ENCODE results near the gene PYURF.

The PYURF gene

DNA sequence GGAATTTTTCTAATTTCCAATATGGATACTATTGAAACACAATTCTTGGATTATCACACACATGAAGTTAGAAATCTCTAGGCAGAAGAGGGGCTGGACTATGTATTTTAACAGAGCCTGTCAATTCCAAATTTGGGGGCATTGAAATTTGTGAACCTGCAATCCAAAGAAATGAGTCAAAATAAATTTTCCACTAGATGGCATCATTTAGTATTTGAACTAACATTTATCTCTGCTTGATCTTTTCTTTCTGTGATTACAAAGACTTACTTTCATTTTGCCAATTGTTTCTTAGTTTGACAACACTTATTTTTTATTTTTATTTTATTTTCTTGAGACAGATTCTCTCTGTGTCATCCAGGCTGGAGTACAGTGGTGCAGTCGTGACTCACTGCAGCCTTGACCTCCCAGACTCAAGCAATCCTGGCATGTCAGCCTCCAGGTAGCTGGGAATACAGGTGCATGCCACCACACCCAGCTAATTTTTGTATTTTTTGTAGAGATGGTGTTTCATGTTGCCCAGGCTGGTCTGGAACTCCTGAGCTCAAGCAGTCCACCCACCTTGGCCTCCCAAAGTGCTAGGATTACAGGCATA lies 2.7 kb upstream of the PYURF start:
- no peak for DNase-seq
- no peaks in the 10 kb centered on the region for H3K27me3 Mint-ChIP-seq
- no peaks in the 10 kb centered on the region for H3K9me3 Mint-ChIP-seq
- H3K4me1 Mint-ChIP-seq, result peaks cover 46% of the 10 kb centered on the region
- no peak overlapping the region for H3K4me3 Mint-ChIP-seq
- H3K27ac Mint-ChIP-seq, result no peak overlapping the region
- H3K36me3 Mint-ChIP-seq, result peaks cover 7% of the 10 kb centered on the region
- CTCF ChIA-PET, result interaction anchor here (1.0 to 4.7 kb wide), 12 partner anchors 9 to 496 kb away, joined by 3 to 37 read pairs (median 6); no protein-coding TSS in a partner anchor

GRCh38 chr4:88524171-88524570 lies 595 bp upstream of the PYURF start:
- Mint-ChIP-seq H3K27me3 (no peaks in the 10 kb centered on the region), H3K9me3 (no peaks in the 10 kb centered on the region)

DNA sequence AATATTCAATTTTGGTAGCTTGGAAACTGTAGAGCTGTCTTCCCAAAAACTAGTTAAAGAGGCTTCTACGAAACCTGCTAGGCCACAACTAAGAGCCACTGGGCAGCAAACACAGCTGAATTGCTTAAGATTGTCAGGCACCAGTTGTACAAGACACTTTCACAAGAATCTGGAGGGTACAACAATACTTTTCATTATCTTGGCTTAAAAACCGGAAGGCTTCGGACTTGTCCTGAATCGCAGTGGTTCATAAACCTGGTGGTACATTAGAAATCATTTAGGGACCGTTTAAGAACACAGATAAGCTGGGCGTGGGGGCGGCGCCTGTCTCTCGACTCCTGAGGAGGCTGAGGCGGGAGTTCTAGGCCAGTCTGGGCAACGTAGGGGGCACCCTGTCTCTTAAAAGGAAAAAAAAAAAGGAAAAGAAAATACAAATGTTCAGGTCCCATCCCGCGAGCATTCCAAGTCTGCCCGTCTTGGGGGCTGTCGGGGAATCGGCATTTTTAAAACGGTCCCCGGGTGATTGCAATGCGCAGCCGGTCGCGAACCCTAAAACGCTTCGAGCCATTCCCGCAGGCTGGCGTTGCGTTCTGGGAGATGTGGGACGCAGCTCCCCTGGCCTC lies 763 bp downstream of the PYURF start:
- H3K27me3 Mint-ChIP-seq, result no peaks in the 10 kb centered on the region
- H3K9me3 Mint-ChIP-seq, result no peaks in the 10 kb centered on the region
- peaks cover 45% of the 10 kb centered on the region for H3K4me1 Mint-ChIP-seq
- CTCF ChIA-PET, result interaction anchor here (1.0 to 4.4 kb wide), 7 partner anchors 8 to 500 kb away, joined by 3 to 37 read pairs (median 5); partner anchors contain the start of gene HERC6
- DNase-seq, result peak; percentile 44
- peaks cover 11% of the 10 kb centered on the region for H3K36me3 Mint-ChIP-seq
- peak overlapping the region; percentile 95 for H3K4me3 Mint-ChIP-seq
- peak overlapping the region; percentile 81 for H3K27ac Mint-ChIP-seq

More at GRCh38 chr4:88524171-88524570, 595 bp upstream of the PYURF start:
- peaks cover 11% of the 10 kb centered on the region for H3K36me3 Mint-ChIP-seq
- peak overlapping the region; percentile 95 for H3K4me3 Mint-ChIP-seq
- H3K4me1 Mint-ChIP-seq, result peaks cover 49% of the 10 kb centered on the region
- no peak for DNase-seq
- no peak overlapping the region for H3K27ac Mint-ChIP-seq
- CTCF ChIA-PET, result interaction anchor here (1.0 to 4.7 kb wide), 8 partner anchors 9 to 498 kb away, joined by 3 to 37 read pairs (median 7); partner anchors contain the start of gene HERC6

- DNase-seq, result no peak
- Mint-ChIP-seq H3K27ac (no peak overlapping the region), H3K36me3 (peaks cover 11% of the 10 kb centered on the region), H3K27me3 (no peaks in the 10 kb centered on the region), H3K9me3 (no peaks in the 10 kb centered on the region), H3K4me3 (no peak overlapping the region), H3K4me1 (peaks cover 19% of the 10 kb centered on the region)
- CTCF ChIA-PET, result interaction anchor here (0.7 to 7.4 kb wide), 2 partner anchors 51 to 302 kb away, joined by 3 to 138 read pairs; no protein-coding TSS in a partner anchor
Measured at GRCh38 chr4:88518911-88519310, 4.7 kb downstream of the PYURF start.

DNA sequence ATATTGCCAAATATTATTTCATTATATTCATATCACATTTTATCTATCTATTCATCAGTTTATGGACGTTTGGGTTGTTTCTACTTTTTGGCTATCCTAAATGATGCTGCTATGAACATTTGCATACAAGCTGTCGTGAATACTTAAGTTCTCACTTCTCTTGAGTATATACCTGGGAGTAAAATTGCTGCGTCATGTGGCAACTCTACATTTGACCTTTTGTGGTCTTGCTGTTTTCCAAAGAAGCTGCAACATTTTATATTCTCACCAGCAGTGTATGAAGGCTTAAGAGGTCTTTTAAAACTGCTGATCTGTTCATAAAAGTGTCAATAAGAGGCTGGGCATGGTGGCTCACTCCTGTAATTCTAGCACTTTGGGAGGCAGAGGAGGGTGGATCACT lies 5.8 kb downstream of the PYURF start:
- H3K27me3 Mint-ChIP-seq, result peaks cover 2% of the 10 kb centered on the region
- no peaks in the 10 kb centered on the region for H3K9me3 Mint-ChIP-seq
- no peak overlapping the region for H3K27ac Mint-ChIP-seq
- DNase-seq, result no peak
- H3K4me1 Mint-ChIP-seq, result peaks cover 16% of the 10 kb centered on the region
- H3K4me3 Mint-ChIP-seq, result no peak overlapping the region
- CTCF ChIA-PET, result interaction anchor here (0.7 to 7.4 kb wide), 3 partner anchors 141 to 497 kb away, joined by 3 to 138 read pairs (median 6); no protein-coding TSS in a partner anchor
- peaks cover 10% of the 10 kb centered on the region for H3K36me3 Mint-ChIP-seq

DNA sequence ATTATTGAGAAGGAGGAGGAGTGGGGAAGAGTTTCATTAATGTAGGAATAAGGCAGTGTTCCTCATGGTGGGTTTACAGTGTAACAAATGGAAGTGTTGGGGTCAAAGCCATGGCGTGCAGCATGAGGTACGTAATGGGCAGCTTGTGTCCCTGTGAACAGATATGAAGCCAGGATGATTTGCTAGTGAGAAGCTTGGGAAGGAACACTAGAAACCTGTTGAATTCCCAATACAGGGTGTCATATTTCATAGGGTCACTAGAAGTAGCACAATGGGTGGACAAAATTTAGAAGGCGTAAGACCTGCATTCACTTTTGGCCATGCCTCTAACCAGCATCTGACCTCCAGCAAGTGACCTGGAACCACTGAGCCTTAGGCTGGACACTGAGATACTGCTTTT lies 6.8 kb downstream of the PYURF start:
- H3K4me1 Mint-ChIP-seq, result peaks cover 5% of the 10 kb centered on the region
- no peak overlapping the region for H3K27ac Mint-ChIP-seq
- DNase-seq, result no peak
- H3K36me3 Mint-ChIP-seq, result peaks cover 5% of the 10 kb centered on the region
- CTCF ChIA-PET, result interaction anchor here (1.0 to 7.4 kb wide), 7 partner anchors 10 to 305 kb away, joined by 3 to 138 read pairs (median 7); no protein-coding TSS in a partner anchor
- no peak overlapping the region for H3K4me3 Mint-ChIP-seq
- peaks cover 4% of the 10 kb centered on the region for H3K27me3 Mint-ChIP-seq
- H3K9me3 Mint-ChIP-seq, result no peaks in the 10 kb centered on the region

GRCh38 chr4:88514557-88515511 lies 8.7 kb downstream of the PYURF start:
- CTCF ChIA-PET, result interaction anchor here (0.6 to 7.4 kb wide), 37 partner anchors 8 to 493 kb away, joined by 3 to 138 read pairs (median 4); partner anchors contain the start of genes HERC5, HERC6, PPM1K and PYURF
- Mint-ChIP-seq H3K27me3 (peaks cover 4% of the 10 kb centered on the region), H3K9me3 (no peaks in the 10 kb centered on the region), H3K27ac (no peak overlapping the region), H3K4me1 (no peaks in the 10 kb centered on the region), H3K36me3 (no peaks in the 10 kb centered on the region), H3K4me3 (no peak overlapping the region)
- DNase-seq, result no peak

- Mint-ChIP-seq H3K4me3 (no peak overlapping the region), H3K27me3 (peaks cover 4% of the 10 kb centered on the region), H3K9me3 (no peaks in the 10 kb centered on the region), H3K4me1 (no peaks in the 10 kb centered on the region), H3K36me3 (no peaks in the 10 kb centered on the region), H3K27ac (no peak overlapping the region)
- no peak for DNase-seq
- CTCF ChIA-PET, result interaction anchor here (2.8 to 3.0 kb wide), 2 partner anchors 292 to 478 kb away, joined by 12 read pairs; no protein-coding TSS in a partner anchor
Measured at GRCh38 chr4:88511236-88511635, 12.3 kb downstream of the PYURF start.

DNA sequence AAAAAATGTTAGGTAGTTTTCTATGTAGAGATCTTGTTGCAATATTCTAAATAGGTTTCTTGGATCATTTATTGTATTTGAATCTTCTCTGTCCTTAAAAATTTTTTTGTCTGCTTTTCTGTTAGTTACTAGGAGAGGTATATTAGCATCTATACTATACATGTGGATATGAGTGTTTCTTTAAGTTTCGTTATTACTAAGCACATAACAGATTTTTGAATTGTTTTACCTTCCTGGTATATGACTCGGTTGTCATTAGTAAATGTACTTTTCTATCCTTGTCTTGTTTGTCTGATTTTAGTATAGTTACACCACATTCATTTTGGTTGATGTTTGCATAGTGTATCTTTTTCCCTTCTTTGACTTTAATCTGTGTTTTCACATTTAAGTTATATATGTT lies 20.2 kb downstream of the PYURF start:
- Mint-ChIP-seq H3K4me1 (peaks cover 3% of the 10 kb centered on the region), H3K27ac (no peak overlapping the region), H3K4me3 (no peak overlapping the region), H3K27me3 (no peaks in the 10 kb centered on the region), H3K9me3 (no peaks in the 10 kb centered on the region), H3K36me3 (peaks cover 11% of the 10 kb centered on the region)
- CTCF ChIA-PET, result no interaction called here
- DNase-seq, result no peak

DNA sequence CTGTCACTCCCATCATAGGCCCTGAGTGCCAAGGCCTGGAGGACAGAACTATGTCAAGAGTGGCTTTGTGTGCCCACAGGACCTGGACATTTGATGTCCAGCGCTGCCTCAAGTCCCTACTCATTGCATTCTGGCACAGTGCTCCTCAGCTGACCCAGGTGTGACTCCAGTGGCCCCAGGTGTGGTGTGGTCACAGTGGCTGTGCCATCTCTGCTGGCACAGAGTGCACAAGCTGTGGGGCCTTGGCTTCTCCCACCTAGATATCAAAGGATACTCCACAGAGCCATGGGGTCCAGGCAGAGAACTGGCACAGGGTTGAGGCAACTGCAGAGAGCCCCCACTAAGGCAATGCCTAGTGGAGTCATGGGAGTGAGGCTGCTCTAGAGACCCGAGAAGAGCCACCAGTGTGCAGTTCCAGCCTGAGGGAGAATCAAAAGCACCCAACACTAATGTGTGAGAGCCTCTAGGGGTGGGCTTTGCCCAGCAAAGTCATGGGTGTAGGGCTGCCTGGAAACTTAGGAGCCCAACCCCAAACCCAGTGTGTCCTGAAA lies 25.6 kb downstream of the PYURF start:
- Mint-ChIP-seq H3K27me3 (no peaks in the 10 kb centered on the region), H3K4me1 (no peaks in the 10 kb centered on the region), H3K9me3 (no peaks in the 10 kb centered on the region), H3K27ac (no peak overlapping the region), H3K36me3 (peaks cover 13% of the 10 kb centered on the region), H3K4me3 (no peak overlapping the region)
- CTCF ChIA-PET, result no interaction called here
- DNase-seq, result no peak

- Mint-ChIP-seq H3K27ac (peak overlapping the region; percentile 88), H3K4me3 (no peak overlapping the region), H3K27me3 (no peaks in the 10 kb centered on the region), H3K36me3 (peaks cover 19% of the 10 kb centered on the region), H3K9me3 (no peaks in the 10 kb centered on the region), H3K4me1 (peaks cover 17% of the 10 kb centered on the region)
- CTCF ChIA-PET, result interaction anchor here (0.8 to 1.1 kb wide), 2 partner anchors 16 to 120 kb away, joined by 3 read pairs; no protein-coding TSS in a partner anchor
- DNase-seq, result no peak
Measured at GRCh38 chr4:88489100-88489761, 34.3 kb downstream of the PYURF start.

DNA sequence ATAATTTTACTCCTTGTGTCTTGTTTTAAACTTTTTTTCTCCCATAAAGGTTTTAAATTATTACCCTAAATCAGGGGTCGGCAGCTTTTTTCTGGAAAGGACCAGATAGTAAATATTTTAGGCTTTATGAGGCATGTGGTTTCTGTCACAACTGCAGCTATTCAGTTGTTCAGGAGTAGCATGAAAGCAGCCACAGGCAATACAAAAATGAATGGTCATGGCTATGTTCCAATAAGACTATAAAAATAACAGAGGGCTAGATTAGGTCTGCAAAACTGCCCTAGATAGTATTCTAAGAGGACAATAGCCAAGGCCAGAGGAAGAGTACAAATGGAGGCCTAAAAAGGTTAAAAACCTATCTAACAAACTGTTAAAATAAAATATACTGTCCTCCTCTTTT lies 42.0 kb downstream of the PYURF start:
- Mint-ChIP-seq H3K4me1 (no peaks in the 10 kb centered on the region), H3K9me3 (no peaks in the 10 kb centered on the region), H3K4me3 (no peak overlapping the region), H3K27me3 (no peaks in the 10 kb centered on the region), H3K36me3 (peaks cover 9% of the 10 kb centered on the region), H3K27ac (no peak overlapping the region)
- DNase-seq, result no peak
- CTCF ChIA-PET, result no interaction called here

DNA sequence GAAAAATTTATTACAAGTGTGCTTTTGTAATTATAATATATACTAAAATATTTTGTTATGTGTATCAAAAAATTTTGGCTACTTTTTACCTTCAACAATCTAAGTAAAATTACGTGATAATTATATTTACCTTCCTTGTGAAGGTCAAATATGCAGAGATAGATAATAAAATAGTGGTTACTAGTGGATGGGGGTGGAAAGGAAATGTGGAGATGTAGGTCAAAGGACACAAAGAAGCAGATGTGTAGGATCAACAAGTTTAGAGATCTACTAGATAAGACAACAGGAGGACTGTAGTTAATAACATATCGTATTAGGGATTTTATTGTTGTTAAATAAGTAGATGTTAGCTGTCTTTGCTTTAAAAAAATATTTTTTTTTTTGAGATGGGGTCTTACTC lies 45.3 kb downstream of the PYURF start:
- CTCF ChIA-PET, result no interaction called here
- H3K9me3 Mint-ChIP-seq, result no peaks in the 10 kb centered on the region
- H3K27me3 Mint-ChIP-seq, result no peaks in the 10 kb centered on the region
- H3K27ac Mint-ChIP-seq, result no peak overlapping the region
- no peaks in the 10 kb centered on the region for H3K4me1 Mint-ChIP-seq
- H3K4me3 Mint-ChIP-seq, result no peak overlapping the region
- DNase-seq, result no peak
- H3K36me3 Mint-ChIP-seq, result peaks cover 27% of the 10 kb centered on the region

Measured in activated naive CD4-positive, alpha-beta T cell treated with anti-CD3 and anti-CD28 coated beads, Interleukin-2, amount 10 ng/mL, durations not matched to agents 7 days and 5 days (primary cell).